Retinal pigment epithelial cell (primary cell): ENCODE data around the gene CNPY1.
"Not testable (repeated sequence)": the region's sequence is repeated elsewhere in the genome, so short reads cannot be mapped to it uniquely, and the experiment has no call there.

Source experiments
- DNase-seq: peaks from one replicate; pipeline ENCODE4 v3.0.0-alpha.2; 2010; ENCODE audit warnings: low read depth
- H3K4me3 ChIP-seq: 2 replicates; pipeline ENCODE4 v1.5.1; 2011; ENCODE audit warnings: mild to moderate bottlenecking, low read length, control low read depth, moderate library complexity
- CTCF ChIP-seq: conservative IDR thresholded peaks from 2 replicates; pipeline ENCODE4 v1.5.1; 2011; ENCODE audit warnings: low read depth, low read length, control low read depth, inconsistent platforms

Gene CNPY1

DNA sequence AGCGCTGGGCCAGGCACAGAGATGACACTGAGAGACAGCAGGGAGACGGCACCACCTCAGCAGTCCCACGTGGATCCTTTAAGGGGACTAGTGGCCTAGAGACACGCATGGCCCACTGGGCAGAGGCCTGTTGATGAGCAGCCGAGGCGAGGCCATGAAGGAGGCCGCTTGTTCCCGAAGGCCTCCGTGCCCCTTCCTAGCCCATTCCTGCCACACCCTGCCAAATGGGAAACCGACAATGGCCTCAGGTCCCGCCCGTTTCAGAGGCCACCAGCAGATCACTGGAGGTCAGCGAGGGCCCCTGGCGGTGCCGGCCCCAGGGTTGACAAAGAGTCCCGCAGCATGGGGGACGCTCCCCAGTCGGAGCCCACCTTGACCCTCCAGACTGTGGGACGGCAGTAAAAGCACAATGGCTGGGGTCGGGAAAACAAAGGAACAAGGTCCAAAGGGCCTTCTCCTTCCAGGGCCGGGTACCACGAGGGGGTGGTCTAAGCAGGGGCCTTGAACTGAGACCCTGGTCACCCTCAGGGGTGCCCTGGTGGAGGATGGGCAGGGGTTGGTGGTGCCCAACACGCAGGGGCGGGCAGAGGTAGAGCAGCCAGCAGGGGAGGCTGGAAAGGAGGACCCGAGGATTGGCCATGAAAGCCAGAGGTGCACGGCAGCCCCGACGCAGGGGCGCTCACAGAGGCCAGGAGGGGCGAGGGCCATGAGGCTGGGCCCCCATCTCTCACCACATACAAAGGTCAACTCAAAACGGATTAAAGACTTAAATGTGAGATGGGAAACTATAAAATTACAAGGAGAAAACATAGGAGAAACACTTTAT, 19.9 kb upstream of the CNPY1 start:
- no peak for DNase-seq
- no peak overlapping the region for H3K4me3 ChIP-seq
- no peak for TF ChIP-seq CTCF

DNA sequence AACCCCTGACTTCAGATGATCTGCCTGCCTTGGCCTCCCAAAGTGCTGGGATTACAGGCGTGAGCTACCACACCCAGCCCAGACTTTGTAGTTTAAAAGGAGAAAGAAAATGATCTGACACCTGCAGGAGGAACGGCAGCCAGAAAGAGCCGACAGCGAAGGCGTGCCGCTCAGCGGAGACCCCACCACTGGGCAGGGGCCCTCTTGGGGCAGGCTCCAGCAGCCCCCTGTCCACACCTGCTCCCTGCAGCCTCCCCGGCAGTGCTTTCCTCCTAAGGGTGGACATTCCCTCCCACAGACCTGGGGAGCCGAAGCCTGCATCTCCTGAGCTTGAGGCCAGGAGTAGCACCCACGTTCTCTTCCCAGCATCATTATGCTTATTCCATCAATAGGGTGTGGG, 19.2 kb upstream of the CNPY1 start:
- TF ChIP-seq CTCF: no peak
- no peak for DNase-seq
- no peak overlapping the region for H3K4me3 ChIP-seq

- not testable (repeated sequence) for DNase-seq, H3K4me3 ChIP-seq
Observed at GRCh38 chr7:155562976-155563375, 16.6 kb upstream of the CNPY1 start.

DNA sequence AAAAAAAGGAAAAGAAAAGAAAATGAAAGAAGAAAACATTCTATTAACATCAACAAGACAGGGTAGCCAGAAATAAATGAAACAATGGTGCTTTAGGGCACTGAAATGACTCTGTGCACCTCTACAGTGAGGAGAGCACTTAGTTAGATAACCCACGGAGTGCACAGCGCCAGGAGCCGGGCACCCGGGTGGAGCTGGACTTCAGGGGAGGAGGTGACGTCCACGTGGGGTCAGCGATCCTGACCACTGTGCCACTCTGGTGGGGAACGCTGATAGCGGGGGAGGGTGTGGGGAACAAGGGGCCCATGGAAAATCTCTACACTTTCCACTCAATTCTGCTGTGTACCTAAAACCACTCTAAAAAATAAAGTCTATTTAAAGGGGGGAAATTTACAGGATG, 15.7 kb upstream of the CNPY1 start:
- no peak for TF ChIP-seq CTCF
- DNase-seq: no peak
- H3K4me3 ChIP-seq: no peak overlapping the region

DNA sequence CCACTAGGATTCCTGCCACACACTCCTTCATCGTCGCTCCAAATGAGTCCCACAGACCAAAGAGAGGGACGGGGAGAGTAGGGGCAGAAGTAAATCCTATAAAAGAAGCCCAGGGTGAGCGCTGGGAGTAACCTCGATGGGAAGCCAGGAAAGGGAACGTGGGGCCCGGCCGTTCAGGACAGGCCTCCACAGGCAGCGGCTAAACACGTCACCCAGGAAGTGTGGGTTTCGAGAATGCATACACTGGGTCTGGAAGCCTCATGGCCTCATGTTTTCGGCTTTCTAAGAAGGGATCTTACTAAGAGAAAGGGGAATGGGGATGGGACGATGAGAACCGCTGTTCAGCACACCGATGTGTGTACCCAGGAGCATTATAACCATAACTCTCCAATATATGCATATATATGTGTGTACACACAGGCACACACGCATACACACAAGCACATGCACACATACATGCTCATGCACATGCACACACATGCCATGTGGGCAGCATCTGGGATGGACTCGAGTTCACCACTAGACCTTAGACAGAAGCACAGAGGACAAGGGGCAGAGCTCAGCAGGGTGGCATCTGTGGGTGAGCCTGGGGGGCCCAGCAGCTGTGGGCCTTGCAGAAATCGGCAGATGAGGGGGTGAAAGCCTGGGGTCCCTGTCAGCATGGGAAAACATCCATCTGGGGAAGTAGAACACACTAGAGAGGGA, 14.8 kb upstream of the CNPY1 start:
- no peak for TF ChIP-seq CTCF
- no peak overlapping the region for H3K4me3 ChIP-seq
- DNase-seq: no peak

DNA sequence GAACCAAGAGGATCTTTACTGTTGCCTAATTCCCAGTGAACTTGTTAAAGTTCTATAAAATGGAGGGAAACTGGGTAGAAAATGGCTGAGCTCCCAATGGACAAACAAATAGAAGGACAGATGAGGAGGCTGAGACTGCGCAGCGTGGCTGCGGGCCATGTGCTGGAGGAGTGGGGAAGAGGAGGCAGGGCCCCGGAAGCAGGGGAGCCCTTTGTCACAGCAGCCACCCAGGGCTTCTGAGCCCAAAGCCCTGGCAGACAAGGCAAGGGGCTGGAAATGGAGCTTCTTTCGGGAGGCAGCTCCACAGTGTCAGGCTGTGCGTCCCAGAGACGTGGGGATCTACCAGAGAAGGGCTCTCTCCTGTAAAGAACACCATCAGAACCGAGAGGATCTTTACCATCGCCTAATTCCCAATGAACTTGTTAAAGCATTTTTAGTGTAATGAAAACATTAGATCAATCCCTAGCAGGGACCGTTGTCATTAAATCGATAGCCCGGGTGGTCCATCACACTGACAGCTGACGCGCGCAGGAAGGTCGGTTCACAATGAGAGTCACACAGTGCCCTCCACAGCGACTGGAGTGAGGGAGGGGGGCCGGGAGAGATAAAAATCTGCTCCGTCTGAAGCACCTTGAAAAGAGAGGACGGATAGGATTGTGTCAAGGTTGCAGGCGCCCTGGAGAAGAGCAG, 14.0 kb upstream of the CNPY1 start:
- TF ChIP-seq CTCF: no peak
- no peak for DNase-seq
- H3K4me3 ChIP-seq: no peak overlapping the region

GRCh38 chr7:155559519-155560108, 13.3 kb upstream of the CNPY1 start:
- H3K4me3 ChIP-seq: no peak overlapping the region
- no peak for TF ChIP-seq CTCF
- DNase-seq: no peak
